Measurements from ENCODE around the gene CTDSPL2.

Gene CTDSPL2

GRCh38 chr15:44532689-44533088, 105.3 kb downstream of the CTDSPL2 start:
- H3K4me3 ChIP-seq (ENCODE audit: low read length), result no peak overlapping the region
- no peak for TF ChIP-seq CTCF (conservative IDR thresholded peaks at IDR 0.05; ENCODE audit: low read depth, low read length)
- no peak for DNase-seq (ENCODE audit: low read depth)

GRCh38 chr15:44535092-44535491, 107.7 kb downstream of the CTDSPL2 start:
- no peak for TF ChIP-seq CTCF (conservative IDR thresholded peaks at IDR 0.05; ENCODE audit: low read depth, low read length)
- no peak overlapping the region for H3K4me3 ChIP-seq (ENCODE audit: low read length)
- DNase-seq (ENCODE audit: low read depth), result no peak

GRCh38 chr15:44535523-44536301, 108.3 kb downstream of the CTDSPL2 start:
- no peak for TF ChIP-seq CTCF (conservative IDR thresholded peaks at IDR 0.05; ENCODE audit: low read depth, low read length)
- no peak for DNase-seq (ENCODE audit: low read depth)
- peak overlapping the region; percentile 60 for H3K4me3 ChIP-seq (ENCODE audit: low read length)

GRCh38 chr15:44536302-44536961, 109.0 kb downstream of the CTDSPL2 start:
- H3K4me3 ChIP-seq (ENCODE audit: low read length), result peak overlapping the region; percentile 60
- TF ChIP-seq CTCF (conservative IDR thresholded peaks at IDR 0.05; ENCODE audit: low read depth, low read length), result peak; percentile 53
- peak; percentile 72 for DNase-seq (ENCODE audit: low read depth)

GRCh38 chr15:44536962-44537734, 109.7 kb downstream of the CTDSPL2 start, which contains the start of gene EIF3J:
EIF3J (plus strand) TSS chr15:44537147; CDS start chr15:44537195, 48 bp downstream.
- DNase-seq (ENCODE audit: low read depth), result peak; percentile 86
- TF ChIP-seq CTCF (conservative IDR thresholded peaks at IDR 0.05; ENCODE audit: low read depth, low read length), result no peak

GRCh38 chr15:44537735-44538240, 110.4 kb downstream of the CTDSPL2 start:
- DNase-seq (ENCODE audit: low read depth), result no peak
- no peak for TF ChIP-seq CTCF (conservative IDR thresholded peaks at IDR 0.05; ENCODE audit: low read depth, low read length)
- H3K4me3 ChIP-seq (ENCODE audit: low read length), result peak overlapping the region; percentile 64

More at GRCh38 chr15:44536962-44537734, 109.7 kb downstream of the CTDSPL2 start, which contains the start of gene EIF3J:
- H3K4me3 ChIP-seq (ENCODE audit: low read length), result peak within 1 kb of the TSS; percentile 64
